HG03196 (cell line): ENCODE results near the gene HDAC1.

Source experiments
- ATAC-seq: cut with Tn5 transposase; IDR thresholded peaks from one replicate; pipeline ENCODE4 v1.9.1; 2021; ENCODE audit not compliant: unreplicated experiment

Gene HDAC1

DNA sequence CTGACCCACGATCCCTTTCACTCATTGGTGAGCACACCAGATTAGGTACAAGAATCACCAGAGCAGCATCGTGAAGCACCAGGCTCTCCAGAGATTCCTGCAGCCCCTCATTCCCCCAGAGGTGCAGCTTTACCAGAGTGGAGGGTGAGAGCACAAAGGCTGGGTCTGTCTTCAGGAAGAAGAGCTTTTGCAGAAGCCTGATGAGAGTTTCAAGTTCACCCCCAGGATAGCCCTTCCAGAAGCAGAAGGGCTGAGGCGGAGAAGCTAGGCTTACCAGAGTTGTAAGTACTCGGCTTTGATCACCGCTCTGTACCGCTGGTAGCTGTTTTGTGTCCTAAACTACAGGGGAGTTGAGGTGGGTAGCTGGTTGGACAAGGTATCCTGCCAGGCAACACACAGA, 73.6 kb downstream of the HDAC1 start:
- ATAC-seq, result no peak

DNA sequence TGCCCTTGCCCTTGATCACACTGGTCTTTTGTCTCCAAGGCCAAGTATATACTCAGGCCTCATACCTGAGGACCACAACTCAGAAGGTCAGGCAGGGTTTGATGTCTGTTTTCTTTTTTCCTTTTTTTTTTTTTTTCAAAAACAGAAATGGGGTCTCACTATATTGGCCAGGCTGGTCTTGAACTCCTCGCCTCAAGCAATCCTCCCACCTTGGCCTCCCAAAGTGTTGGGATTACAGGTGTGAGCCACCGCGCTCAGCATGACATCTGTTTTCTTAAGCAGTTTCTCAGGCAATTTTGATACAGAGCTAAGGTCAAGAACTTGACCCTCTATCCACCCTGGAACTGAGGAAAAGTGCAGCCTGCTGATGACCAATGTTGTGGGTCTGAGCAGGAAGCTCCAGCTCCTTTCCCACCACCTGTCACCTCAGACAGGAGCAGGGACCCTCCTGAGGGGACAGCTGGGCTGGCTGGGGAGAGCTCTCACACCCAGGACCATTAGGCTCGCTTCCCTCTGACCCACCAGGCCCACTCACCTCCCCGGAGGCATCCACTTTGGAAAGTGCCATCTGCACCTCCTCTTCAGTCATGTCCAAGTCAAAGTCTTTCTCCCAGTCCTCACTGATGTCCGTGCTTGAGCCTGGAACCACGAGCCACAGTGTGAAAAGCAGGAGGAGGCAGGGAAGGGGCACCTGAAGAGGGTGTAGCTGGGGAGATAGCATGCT, 76.2 kb downstream of the HDAC1 start:
- ATAC-seq, result no peak

DNA sequence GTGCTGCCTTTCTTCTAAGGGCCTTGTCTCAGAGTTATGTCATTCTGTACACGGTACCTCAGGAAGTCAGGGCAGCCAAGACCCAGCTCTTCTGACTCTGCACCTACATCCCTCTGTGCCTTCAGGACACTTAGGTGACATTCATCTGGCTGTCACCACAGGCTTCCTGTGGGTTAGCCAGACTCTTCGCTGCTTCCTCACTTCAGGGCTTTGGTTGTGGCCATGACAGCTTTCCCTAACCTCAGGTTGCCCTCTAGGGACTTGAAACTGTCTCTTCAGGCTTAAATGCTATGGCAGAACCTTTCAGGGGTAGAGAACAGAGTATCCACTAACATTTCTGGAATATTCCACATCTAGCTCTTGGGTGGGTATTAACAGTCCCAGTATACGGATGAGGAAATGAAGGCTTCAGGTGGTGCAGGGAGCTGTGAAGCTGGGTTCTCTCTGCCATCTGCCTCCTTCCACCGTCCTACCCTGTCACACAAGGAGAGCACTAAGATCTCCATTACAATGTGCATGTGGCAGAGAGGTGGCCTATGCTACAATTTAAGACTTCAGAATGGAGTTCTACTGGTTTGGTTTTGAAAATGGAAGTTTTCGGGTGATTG, 80.4 kb downstream of the HDAC1 start:
- no peak for ATAC-seq

DNA sequence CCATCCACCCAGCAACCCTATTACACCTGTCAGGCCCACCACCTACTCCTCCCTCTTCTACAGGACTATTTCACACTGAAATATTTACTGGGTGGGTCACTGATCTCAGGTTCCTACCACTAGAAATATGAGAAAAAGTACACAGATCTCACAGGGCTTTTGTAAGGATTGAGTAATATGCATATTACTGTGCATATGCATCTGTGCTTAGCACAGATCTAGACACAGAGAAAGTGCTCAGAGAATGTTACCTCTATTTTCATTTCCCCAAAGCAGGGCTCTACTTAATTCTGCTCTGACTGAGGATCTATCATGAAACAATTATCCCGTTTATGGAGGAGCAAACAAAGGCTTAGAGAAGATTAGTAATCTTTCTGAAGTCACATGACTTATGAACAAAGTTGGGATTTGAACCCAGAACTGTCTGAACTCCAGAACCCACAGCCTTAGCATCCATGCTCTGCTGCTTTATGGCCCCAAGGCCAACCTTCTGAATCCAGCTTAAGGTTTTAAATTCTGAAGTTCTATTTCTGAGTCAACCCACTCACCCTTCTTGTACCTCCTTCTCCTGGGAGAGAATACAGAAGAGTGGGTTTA, 82.2 kb downstream of the HDAC1 start:
- ATAC-seq, result no peak

DNA sequence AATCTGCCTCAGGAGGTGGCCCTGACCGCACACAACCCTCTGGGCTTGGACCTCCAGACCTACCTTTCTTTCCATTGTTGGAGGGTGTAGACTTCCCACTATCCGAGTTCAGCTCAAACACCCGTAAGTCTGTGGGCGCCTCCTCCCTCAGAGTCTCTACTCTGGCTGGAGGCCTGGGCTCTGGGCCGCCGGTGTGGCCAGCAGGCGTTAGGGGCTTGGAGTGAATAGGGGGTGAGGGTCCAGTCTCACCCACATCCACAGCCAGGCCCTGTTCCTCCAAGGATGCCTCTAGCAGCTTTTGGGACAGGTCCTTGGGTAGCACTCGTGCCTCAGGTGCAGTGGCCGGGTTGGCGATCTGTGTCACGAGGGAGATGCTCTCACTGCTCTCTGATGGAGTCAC, 84.3 kb downstream of the HDAC1 start:
- no peak for ATAC-seq

DNA sequence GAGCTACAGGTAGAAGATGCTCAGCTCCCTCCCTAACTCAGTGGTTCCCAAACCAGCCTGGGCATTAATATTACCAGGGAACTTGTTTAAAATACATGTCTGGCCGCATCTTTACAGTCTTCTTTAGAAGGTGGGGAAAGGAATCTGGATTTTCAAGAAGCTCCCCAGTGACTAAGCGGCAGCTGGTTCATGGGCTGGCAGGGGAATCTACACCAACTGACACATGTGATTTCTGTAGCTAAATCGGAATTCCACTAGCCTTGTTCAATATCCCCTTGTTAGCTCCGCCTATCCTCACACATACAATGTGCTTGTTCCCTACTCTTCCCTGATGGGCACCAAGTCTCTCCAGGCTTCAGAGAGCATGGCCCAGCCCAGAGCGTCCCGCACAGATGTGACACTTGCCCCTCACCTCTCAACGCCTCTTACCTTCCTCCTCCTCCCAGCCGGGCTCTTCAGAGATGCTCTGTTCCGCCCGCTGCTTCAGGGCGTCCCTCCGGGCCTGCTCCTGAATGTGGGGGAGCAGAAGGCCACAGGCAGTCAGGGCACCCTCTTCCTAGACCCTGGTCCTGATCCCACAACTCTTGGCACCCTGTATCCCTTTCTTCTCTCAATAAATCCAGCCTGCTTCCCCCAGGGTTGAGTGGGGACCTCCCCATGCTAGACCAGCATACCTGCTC, 85.8 kb downstream of the HDAC1 start:
- no peak for ATAC-seq

DNA sequence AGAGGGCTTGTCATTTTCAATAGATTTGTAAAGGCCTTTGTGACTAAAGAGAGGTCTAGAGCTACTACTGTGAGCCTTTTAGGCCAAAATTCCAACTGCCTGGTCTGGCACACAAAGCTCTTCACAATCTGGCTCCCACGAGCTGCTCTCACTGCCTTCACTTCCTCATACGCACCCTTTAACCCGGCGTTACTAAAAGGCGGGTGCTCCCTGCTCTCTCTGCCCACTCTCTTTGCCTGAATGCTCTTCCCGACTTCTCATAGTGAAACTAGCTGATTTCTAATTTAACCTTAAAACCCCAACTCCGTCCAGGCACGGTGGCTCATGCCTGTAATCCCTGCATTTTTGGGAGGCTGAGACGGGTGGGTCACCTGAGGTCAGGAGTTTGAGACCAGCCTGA, 88.2 kb downstream of the HDAC1 start:
- ATAC-seq, result no peak
